Upper lobe of right lung (tissue), 1 donor: Measurements from ENCODE around the gene KCNC4. TPM values are rescaled to one million over a fixed set of nuclear protein-coding genes. Genes with fewer than 3 reads are reported as not detected.

Source experiments
- ATAC-seq: fragments of 200-7000 bp; cut with Tn5 transposase; one replicate; pipeline ENCODE4 v1.9.1; 2020; ENCODE audit warnings: mild to moderate bottlenecking, moderate library complexity
- DNase-seq: peaks from one replicate; pipeline ENCODE4 v3.0.0-alpha.2; 2020
- H3K27ac ChIP-seq: fragments of 200-600 bp; one replicate; pipeline ENCODE4 v1.8.0; 2022
- H3K27me3 ChIP-seq: fragments of 200-600 bp; one replicate; pipeline ENCODE4 v1.8.0; 2022; ENCODE audit warnings: mild to moderate bottlenecking
- H3K36me3 ChIP-seq: fragments of 200-600 bp; one replicate; pipeline ENCODE4 v1.8.0; 2022
- H3K4me1 ChIP-seq: fragments of 200-600 bp; one replicate; pipeline ENCODE4 v1.8.0; 2022
- H3K4me3 ChIP-seq: fragments of 200-600 bp; one replicate; pipeline ENCODE4 v1.8.0; 2022; ENCODE audit warnings: mild to moderate bottlenecking
- H3K9me3 ChIP-seq: fragments of 200-600 bp; one replicate; pipeline ENCODE4 v1.8.0; 2022
- intact Hi-C: fragments of 100-400 bp; cut with DNase I; formaldehyde crosslinking; loops from one replicate; pipeline ENCODE4 v1.11.0; 2022
- total RNA-seq: library from RNA; stranded (reverse); fragmentation: NEBNext Ultra II Directional; extraction: Animal tissue kit (Norgen Biotek cat#: 25700); gene quantifications from one replicate; pipeline ENCODE4 v1.2.1, GENCODE V29; 2021
- TF ChIP-seq, protein P1 (sequence below): fragments of 200-600 bp; IDR thresholded peaks from one replicate; pipeline ENCODE4 v1.8.0; 2022; ENCODE audit warnings: antibody characterized with exemption
- donor health status: DM: no; HTN: yes; CAD: no; lungs with severe emphysema.

Gene KCNC4
- total RNA-seq, 1 donor from 2014 or later: 11.1 TPM

DNA sequence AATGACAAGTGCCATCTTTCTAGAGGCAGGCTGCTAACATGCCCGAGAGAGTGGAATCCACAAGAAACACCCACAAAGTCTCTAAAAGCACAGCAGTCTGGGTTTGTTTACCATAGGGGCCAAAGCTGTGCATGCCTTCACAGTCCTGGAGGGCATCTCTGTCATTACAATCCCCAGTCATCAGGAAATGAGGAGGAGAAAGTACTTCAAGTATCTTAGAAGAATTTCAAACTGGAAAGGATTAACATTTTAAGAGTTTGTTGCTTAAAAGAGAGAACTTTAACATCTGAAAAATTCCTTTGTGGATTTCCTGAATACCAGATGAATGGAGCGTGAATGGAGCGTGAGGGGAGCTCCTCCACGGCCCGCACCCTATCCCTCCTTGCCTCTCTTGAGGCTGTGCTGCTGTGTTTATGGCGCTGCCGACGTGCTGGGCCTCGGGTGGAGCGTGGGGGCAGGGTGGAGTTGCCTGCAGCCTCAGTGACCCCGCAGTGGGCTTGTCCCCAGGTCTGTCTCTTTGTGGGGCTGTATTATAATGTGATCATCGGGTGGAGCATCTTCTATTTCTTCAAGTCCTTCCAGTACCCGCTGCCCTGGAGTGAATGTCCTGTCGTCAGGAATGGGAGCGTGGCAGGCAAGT is 36.5 kb upstream of the KCNC4 start:
- ATAC-seq: no peak
- Histone ChIP-seq H3K27me3 (peaks cover 16% of the 10 kb centered on the region), H3K4me1 (no peaks in the 10 kb centered on the region), H3K9me3 (peaks cover 1% of the 10 kb centered on the region), H3K27ac (no peak overlapping the region), H3K4me3 (no peak overlapping the region), H3K36me3 (no peaks in the 10 kb centered on the region)
- DNase-seq: no peak
- intact Hi-C loops: no loop called here
- TF ChIP-seq, protein P1, sequence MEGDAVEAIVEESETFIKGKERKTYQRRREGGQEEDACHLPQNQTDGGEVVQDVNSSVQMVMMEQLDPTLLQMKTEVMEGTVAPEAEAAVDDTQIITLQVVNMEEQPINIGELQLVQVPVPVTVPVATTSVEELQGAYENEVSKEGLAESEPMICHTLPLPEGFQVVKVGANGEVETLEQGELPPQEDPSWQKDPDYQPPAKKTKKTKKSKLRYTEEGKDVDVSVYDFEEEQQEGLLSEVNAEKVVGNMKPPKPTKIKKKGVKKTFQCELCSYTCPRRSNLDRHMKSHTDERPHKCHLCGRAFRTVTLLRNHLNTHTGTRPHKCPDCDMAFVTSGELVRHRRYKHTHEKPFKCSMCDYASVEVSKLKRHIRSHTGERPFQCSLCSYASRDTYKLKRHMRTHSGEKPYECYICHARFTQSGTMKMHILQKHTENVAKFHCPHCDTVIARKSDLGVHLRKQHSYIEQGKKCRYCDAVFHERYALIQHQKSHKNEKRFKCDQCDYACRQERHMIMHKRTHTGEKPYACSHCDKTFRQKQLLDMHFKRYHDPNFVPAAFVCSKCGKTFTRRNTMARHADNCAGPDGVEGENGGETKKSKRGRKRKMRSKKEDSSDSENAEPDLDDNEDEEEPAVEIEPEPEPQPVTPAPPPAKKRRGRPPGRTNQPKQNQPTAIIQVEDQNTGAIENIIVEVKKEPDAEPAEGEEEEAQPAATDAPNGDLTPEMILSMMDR: no peak

- TF ChIP-seq, protein P1: no peak
- Histone ChIP-seq H3K9me3 (peaks cover 5% of the 10 kb centered on the region), H3K27me3 (peaks cover 16% of the 10 kb centered on the region), H3K36me3 (no peaks in the 10 kb centered on the region), H3K4me1 (no peaks in the 10 kb centered on the region), H3K27ac (no peak overlapping the region), H3K4me3 (no peak overlapping the region)
- intact Hi-C loops: no loop called here
- ATAC-seq: no peak
- no peak for DNase-seq
These were observed 35.2 kb upstream of the KCNC4 start for GRCh38 chr1:110174961-110175360.

DNA sequence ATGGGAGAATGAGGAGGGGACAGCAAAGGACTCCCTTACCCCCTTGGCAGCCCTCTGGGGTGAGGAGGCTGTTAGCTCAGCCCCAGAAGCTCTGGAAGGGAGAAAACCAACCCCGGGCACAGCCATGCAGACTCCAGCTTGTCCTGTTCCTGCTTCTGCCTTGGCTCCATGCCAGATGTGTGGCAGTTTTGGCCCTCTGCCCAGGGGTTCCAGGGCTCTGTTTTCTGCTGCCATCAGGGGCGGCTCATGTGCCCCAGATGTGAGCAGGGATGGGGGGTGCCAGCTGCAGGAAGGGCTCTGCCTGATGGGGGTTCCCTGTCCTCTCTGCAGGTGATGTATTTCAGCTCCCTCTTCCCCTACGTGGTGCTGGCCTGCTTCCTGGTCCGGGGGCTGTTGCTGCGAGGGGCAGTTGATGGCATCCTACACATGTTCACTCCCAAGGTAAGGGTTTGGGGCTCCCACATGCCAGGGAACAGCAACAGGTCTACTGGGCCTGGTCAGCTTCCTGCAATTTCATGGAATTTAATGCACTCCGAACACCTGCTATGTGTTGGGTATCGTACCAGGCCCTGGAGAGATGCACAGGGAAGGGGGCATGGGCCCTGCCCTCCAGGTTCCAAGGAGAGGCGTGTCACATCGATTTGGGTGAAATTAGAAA is 33.7 kb upstream of the KCNC4 start:
- peaks cover 21% of the 10 kb centered on the region for H3K27me3 ChIP-seq
- H3K4me1 ChIP-seq: no peaks in the 10 kb centered on the region
- H3K4me3 ChIP-seq: no peak overlapping the region
- TF ChIP-seq, protein P1: no peak
- no peak overlapping the region for H3K27ac ChIP-seq
- no peaks in the 10 kb centered on the region for H3K36me3 ChIP-seq
- H3K9me3 ChIP-seq: peaks cover 5% of the 10 kb centered on the region
- DNase-seq (no peak), ATAC-seq (no peak)
- intact Hi-C loops: no loop called here

DNA sequence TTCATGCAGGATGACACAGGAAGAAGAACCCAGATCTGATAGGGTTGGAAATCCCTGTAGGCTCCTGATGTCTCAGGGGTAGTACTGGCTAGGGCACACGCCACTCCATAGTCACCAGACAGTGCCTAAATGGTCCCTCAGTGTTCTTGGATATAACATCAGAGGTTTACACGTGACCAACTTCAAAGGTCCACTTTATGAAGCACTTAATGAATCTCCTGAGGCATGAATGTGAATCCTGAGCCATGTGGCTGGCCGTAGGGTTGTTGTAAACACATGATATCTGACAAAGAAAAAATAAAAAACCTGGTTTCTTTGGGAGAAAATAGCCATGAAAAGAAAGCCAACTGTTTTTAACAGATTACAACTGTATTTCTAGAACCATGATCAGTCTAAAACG is 32.3 kb upstream of the KCNC4 start:
- Histone ChIP-seq H3K4me3 (no peak overlapping the region), H3K36me3 (no peaks in the 10 kb centered on the region), H3K4me1 (no peaks in the 10 kb centered on the region), H3K9me3 (peaks cover 5% of the 10 kb centered on the region), H3K27ac (no peak overlapping the region), H3K27me3 (peaks cover 11% of the 10 kb centered on the region)
- intact Hi-C loops: no loop called here
- TF ChIP-seq, protein P1: no peak
- no peak for DNase-seq
- no peak for ATAC-seq

- Histone ChIP-seq H3K27me3 (peaks cover 28% of the 10 kb centered on the region), H3K36me3 (no peaks in the 10 kb centered on the region), H3K4me3 (no peak overlapping the region), H3K27ac (no peak overlapping the region), H3K4me1 (no peaks in the 10 kb centered on the region), H3K9me3 (peaks cover 2% of the 10 kb centered on the region)
- ATAC-seq (no peak), DNase-seq (no peak)
- TF ChIP-seq, protein P1: no peak
- intact Hi-C loops: no loop called here
These were observed 26.4 kb upstream of the KCNC4 start for GRCh38 chr1:110183642-110184167.
